Stimulated activated CD4-positive, alpha-beta T cell treated with anti-CD3 and anti-CD28 coated beads, Interleukin-4, amount 100 ng/mL, for 24 hours (primary cell): ENCODE results near the gene GRIK4.

Experiments
- DNase-seq: peaks from one replicate; pipeline ENCODE4 v3.0.0-alpha.2; 2020

Gene GRIK4

GRCh38 chr11:120717042-120717441 is 205.5 kb downstream of the GRIK4 start:
- DNase-seq, result no peak

GRCh38 chr11:120717623-120718022 is 206.1 kb downstream of the GRIK4 start:
- no peak for DNase-seq

- no peak for DNase-seq
These were observed 206.6 kb downstream of the GRIK4 start for GRCh38 chr11:120718171-120718570.

- DNase-seq, result no peak
These were observed 207.8 kb downstream of the GRIK4 start for GRCh38 chr11:120719348-120719747.

- DNase-seq, result no peak
These were observed 209.2 kb downstream of the GRIK4 start for GRCh38 chr11:120720760-120721159.

- no peak for DNase-seq
These were observed 211.0 kb downstream of the GRIK4 start for GRCh38 chr11:120722524-120722923.

- DNase-seq, result no peak
These were observed 212.2 kb downstream of the GRIK4 start for GRCh38 chr11:120723751-120724150.

- no peak for DNase-seq
These were observed 216.2 kb downstream of the GRIK4 start for GRCh38 chr11:120727752-120728151.

GRCh38 chr11:120735035-120735434 is 223.5 kb downstream of the GRIK4 start:
- no peak for DNase-seq

GRCh38 chr11:120738516-120739046 is 227.0 kb downstream of the GRIK4 start:
- DNase-seq, result no peak

- no peak for DNase-seq
These were observed 228.2 kb downstream of the GRIK4 start for GRCh38 chr11:120739780-120740179.

GRCh38 chr11:120740380-120740779 is 228.8 kb downstream of the GRIK4 start:
- DNase-seq, result no peak

- DNase-seq, result no peak
These were observed 232.8 kb downstream of the GRIK4 start for GRCh38 chr11:120744016-120744994.

GRCh38 chr11:120746376-120746775 is 234.8 kb downstream of the GRIK4 start:
- DNase-seq, result no peak

GRCh38 chr11:120746836-120747609 is 235.5 kb downstream of the GRIK4 start:
- DNase-seq, result no peak

GRCh38 chr11:120747850-120748814 is 236.6 kb downstream of the GRIK4 start:
- DNase-seq, result no peak

GRCh38 chr11:120749395-120749794 is 237.8 kb downstream of the GRIK4 start:
- DNase-seq, result no peak

- no peak for DNase-seq
These were observed 239.3 kb downstream of the GRIK4 start for GRCh38 chr11:120750647-120751549.

- no peak for DNase-seq
These were observed 240.0 kb downstream of the GRIK4 start for GRCh38 chr11:120751550-120751949.

- no peak for DNase-seq
These were observed 241.1 kb downstream of the GRIK4 start for GRCh38 chr11:120752668-120753067.

GRCh38 chr11:120756931-120757330 is 245.4 kb downstream of the GRIK4 start:
- DNase-seq, result no peak
